ENCODE measurements around the gene AKAP13.

AKAP13 gene

GRCh38 chr15:85452436-85452835 lies 72.0 kb downstream of the AKAP13 start:
- TF ChIP-seq FOXM1 (IDR thresholded peaks at IDR 0.05; ENCODE audit: borderline replicate concordance, low read depth): no peak
- TF ChIP-seq EGR1 (IDR thresholded peaks at IDR 0.05): no peak
- TF ChIP-seq USF1 (IDR thresholded peaks at IDR 0.05): no peak

GRCh38 chr15:85453144-85453872 lies 72.9 kb downstream of the AKAP13 start:
- TF ChIP-seq CREB1 (IDR thresholded peaks at IDR 0.05; ENCODE audit: low read depth): no peak
- TF ChIP-seq NFIC (IDR thresholded peaks at IDR 0.05): no peak
- no peak for TF ChIP-seq RAD21 (IDR thresholded peaks at IDR 0.05; ENCODE audit: low read depth)
- TF ChIP-seq EP300 (IDR thresholded peaks at IDR 0.05; ENCODE audit: borderline replicate concordance): no peak
- TF ChIP-seq ZBTB7A (IDR thresholded peaks at IDR 0.05; ENCODE audit: low read depth): no peak
- no peak for TF ChIP-seq TEAD4 (IDR thresholded peaks at IDR 0.05)
- no peak for TF ChIP-seq TAF1 (IDR thresholded peaks at IDR 0.05; ENCODE audit: low read depth)
- TF ChIP-seq CEBPB (IDR thresholded peaks at IDR 0.05): no peak

- no peak for TF ChIP-seq USF1 (IDR thresholded peaks at IDR 0.05)
Measured at GRCh38 chr15:85454403-85454802, 74.0 kb downstream of the AKAP13 start.

- TF ChIP-seq RAD21 (IDR thresholded peaks at IDR 0.05; ENCODE audit: low read depth) (no peak), YY1 (IDR thresholded peaks at IDR 0.05; ENCODE audit: low read depth) (no peak), TEAD4 (IDR thresholded peaks at IDR 0.05) (no peak), TAF1 (IDR thresholded peaks at IDR 0.05; ENCODE audit: low read depth) (no peak), EP300 (IDR thresholded peaks at IDR 0.05; ENCODE audit: borderline replicate concordance) (no peak), MAX (IDR thresholded peaks at IDR 0.05) (no peak), EGR1 (IDR thresholded peaks at IDR 0.05) (no peak), CREB1 (IDR thresholded peaks at IDR 0.05; ENCODE audit: low read depth) (no peak), USF1 (IDR thresholded peaks at IDR 0.05) (no peak), CEBPB (IDR thresholded peaks at IDR 0.05) (no peak), NFIC (IDR thresholded peaks at IDR 0.05) (no peak), TCF12 (IDR thresholded peaks at IDR 0.05; ENCODE audit: low read depth) (no peak), REST (IDR thresholded peaks at IDR 0.05; ENCODE audit: low read depth) (no peak), ZBTB7A (IDR thresholded peaks at IDR 0.05; ENCODE audit: low read depth) (no peak), FOXM1 (IDR thresholded peaks at IDR 0.05; ENCODE audit: borderline replicate concordance, low read depth) (no peak)
Measured at GRCh38 chr15:85455891-85456290, 75.5 kb downstream of the AKAP13 start.

GRCh38 chr15:85456798-85457197 lies 76.4 kb downstream of the AKAP13 start:
- TF ChIP-seq TAF1 (IDR thresholded peaks at IDR 0.05; ENCODE audit: low read depth) (no peak), EGR1 (IDR thresholded peaks at IDR 0.05) (no peak), ZBTB7A (IDR thresholded peaks at IDR 0.05; ENCODE audit: low read depth) (no peak), CEBPB (IDR thresholded peaks at IDR 0.05) (no peak), CREB1 (IDR thresholded peaks at IDR 0.05; ENCODE audit: low read depth) (no peak), MAX (IDR thresholded peaks at IDR 0.05) (no peak), RAD21 (IDR thresholded peaks at IDR 0.05; ENCODE audit: low read depth) (no peak), TEAD4 (IDR thresholded peaks at IDR 0.05) (no peak), REST (IDR thresholded peaks at IDR 0.05; ENCODE audit: low read depth) (no peak), TCF12 (IDR thresholded peaks at IDR 0.05; ENCODE audit: low read depth) (no peak), FOXM1 (IDR thresholded peaks at IDR 0.05; ENCODE audit: borderline replicate concordance, low read depth) (no peak), EP300 (IDR thresholded peaks at IDR 0.05; ENCODE audit: borderline replicate concordance) (no peak), USF1 (IDR thresholded peaks at IDR 0.05) (no peak), NFIC (IDR thresholded peaks at IDR 0.05) (no peak), YY1 (IDR thresholded peaks at IDR 0.05; ENCODE audit: low read depth) (no peak)
